Stimulated activated effector memory CD8-positive, alpha-beta T cell treated with anti-CD3 and anti-CD28 coated beads, Interleukin-12 subunit alpha, Interleukin-12 subunit beta, amount 100 ng/mL, for 72 hours (primary cell): ENCODE data around the gene BTBD6.

Experiments used
- ATAC-seq: fragments of 150-1000 bp; cut with Tn5 transposase; 2 replicates; pipeline ENCODE4 v1.10.0; 2021
- DNase-seq, 2 donors: peaks; one replicate each; pipeline ENCODE4 v3.0.0; 2021 to 2022; ENCODE audit warnings: low spot score in 2 of 2
- H3K27ac Mint-ChIP-seq: one replicate; pipeline ENCODE4 v1.8.0; 2022; ENCODE audit warnings: mild to moderate bottlenecking, mixed read lengths
- H3K36me3 Mint-ChIP-seq: one replicate; pipeline ENCODE4 v1.8.0; 2022; ENCODE audit warnings: mild to moderate bottlenecking, mixed read lengths
- H3K4me1 Mint-ChIP-seq: one replicate; pipeline ENCODE4 v1.8.0; 2022; ENCODE audit warnings: mixed read lengths
- H3K4me3 Mint-ChIP-seq: one replicate; pipeline ENCODE4 v1.8.0; 2022; ENCODE audit warnings: mild to moderate bottlenecking, mixed read lengths
- H3K9me3 Mint-ChIP-seq: one replicate; pipeline ENCODE4 v1.8.0; 2022; ENCODE audit warnings: mixed read lengths

The BTBD6 gene

GRCh38 chr14:105248368-105249181 is at the start of gene BTBD6:
BTBD6 (plus strand) TSS chr14:105248533; CDS start chr14:105248712, 179 bp downstream.
- peak; percentile 76 to 89 for DNase-seq
- peak within 1 kb of the TSS; percentile 73 for H3K4me3 Mint-ChIP-seq
- peak; percentile 97 for ATAC-seq
- peaks cover 37% of the 10 kb centered on the region for H3K4me1 Mint-ChIP-seq
- H3K9me3 Mint-ChIP-seq = no peaks in the 10 kb centered on the region
- peak within 1 kb of the TSS; percentile 34 for H3K27ac Mint-ChIP-seq
- peaks cover 44% of the 10 kb centered on the region for H3K36me3 Mint-ChIP-seq

DNA sequence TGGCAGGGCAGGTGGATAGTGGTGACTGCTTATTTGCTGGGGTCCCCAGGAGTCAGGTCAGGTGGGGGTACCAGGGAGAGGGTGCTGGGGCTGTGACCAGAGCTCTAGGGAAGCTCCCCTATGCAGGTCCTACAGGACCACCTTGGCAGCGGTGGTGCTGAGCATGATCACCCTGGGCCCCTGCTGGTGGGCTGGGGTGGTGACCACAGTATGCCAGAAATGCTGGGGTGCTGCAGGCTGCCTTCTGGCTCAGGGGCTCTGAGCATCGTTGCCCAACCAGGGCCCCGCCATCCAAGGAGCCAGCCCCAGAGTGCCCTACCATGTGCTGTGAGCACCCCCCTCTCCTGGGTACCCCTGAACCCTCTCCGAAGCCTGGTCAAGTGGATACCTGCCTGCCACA is 49.7 kb upstream of the BTBD6 start:
- peak overlapping the region; percentile 36 for H3K27ac Mint-ChIP-seq
- no peak for ATAC-seq
- no peaks in the 10 kb centered on the region for H3K9me3 Mint-ChIP-seq
- H3K4me1 Mint-ChIP-seq = peaks cover 37% of the 10 kb centered on the region
- no peak overlapping the region for H3K4me3 Mint-ChIP-seq
- peaks cover 11% of the 10 kb centered on the region for H3K36me3 Mint-ChIP-seq
- DNase-seq = no peak

- no peaks in the 10 kb centered on the region for H3K9me3 Mint-ChIP-seq
- H3K36me3 Mint-ChIP-seq = peaks cover 15% of the 10 kb centered on the region
- H3K27ac Mint-ChIP-seq = peak overlapping the region; percentile 36
- no peak overlapping the region for H3K4me3 Mint-ChIP-seq
- H3K4me1 Mint-ChIP-seq = peaks cover 33% of the 10 kb centered on the region
- no peak for ATAC-seq
- DNase-seq = no peak
Observed at GRCh38 chr14:105199093-105199492, 49.2 kb upstream of the BTBD6 start.

DNA sequence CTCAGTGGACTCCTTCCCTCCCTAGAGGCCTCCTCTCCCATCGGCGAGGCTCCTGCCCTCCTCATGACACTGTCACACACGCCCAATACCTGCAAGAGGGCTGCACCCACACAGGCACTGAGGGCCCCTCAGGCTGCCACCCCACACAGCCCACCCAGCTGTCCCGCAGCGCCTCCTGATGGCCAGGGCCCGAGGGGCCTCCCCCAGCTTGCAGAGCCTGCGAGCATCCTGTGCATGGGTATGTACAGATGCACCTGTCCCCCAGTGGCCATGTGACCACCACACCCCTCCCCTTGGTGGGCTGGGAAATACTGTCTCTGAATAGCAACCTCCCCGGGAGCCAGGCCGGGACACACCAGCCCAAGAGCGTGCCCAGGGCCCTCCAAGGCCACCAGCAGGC is 48.3 kb upstream of the BTBD6 start:
- DNase-seq (peak in 1 of 2 donors; percentile 53), ATAC-seq (no peak)
- Mint-ChIP-seq H3K27ac (no peak overlapping the region), H3K36me3 (peaks cover 17% of the 10 kb centered on the region), H3K9me3 (no peaks in the 10 kb centered on the region), H3K4me3 (no peak overlapping the region), H3K4me1 (peaks cover 34% of the 10 kb centered on the region)

- no peak for ATAC-seq
- no peak for DNase-seq
- Mint-ChIP-seq H3K27ac (no peak overlapping the region), H3K4me3 (no peak overlapping the region), H3K4me1 (peaks cover 31% of the 10 kb centered on the region), H3K36me3 (peaks cover 17% of the 10 kb centered on the region), H3K9me3 (no peaks in the 10 kb centered on the region)
Observed at GRCh38 chr14:105200641-105201040, 47.7 kb upstream of the BTBD6 start.

DNA sequence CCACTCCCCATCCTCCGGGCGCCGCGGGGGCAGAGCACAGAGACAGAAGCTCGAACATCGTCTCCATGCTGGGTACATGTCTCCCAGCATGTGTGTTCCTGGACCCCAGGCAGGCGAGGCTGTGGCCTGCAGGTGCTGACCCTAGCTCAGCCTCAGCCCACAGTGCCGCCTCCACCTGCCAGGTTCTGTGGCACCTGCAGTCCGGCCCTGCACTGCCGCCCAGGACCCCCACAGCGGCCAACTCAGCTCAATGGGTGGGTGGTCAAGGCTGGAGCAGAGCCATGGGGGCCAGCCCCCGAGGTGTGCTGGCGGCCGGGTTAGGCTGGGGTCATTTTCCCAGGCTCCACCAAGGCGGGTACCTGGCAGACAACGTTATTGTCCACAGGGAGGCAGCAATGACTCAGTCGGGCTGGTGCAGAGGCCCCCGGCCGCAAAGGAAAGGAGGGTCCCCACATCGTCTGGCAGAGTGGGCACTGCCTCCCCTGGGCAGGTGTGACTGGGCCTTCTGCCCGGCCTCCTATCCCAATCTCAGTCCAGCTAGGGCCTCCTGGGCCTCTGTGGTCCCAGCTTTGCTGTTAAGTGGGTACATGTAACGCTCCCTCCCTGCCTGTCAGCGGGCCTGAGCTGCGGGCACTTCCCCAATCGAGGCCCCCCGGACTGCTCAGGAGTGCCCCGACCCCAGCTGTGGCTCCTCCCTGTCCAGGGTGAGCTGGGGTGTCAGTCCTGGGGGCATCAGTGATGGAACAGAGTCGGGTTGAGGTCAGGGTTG is 47.0 kb upstream of the BTBD6 start:
- ATAC-seq = no peak
- H3K9me3 Mint-ChIP-seq = no peaks in the 10 kb centered on the region

GRCh38 chr14:105201925-105202513 is 46.3 kb upstream of the BTBD6 start:
- Mint-ChIP-seq H3K27ac (no peak overlapping the region), H3K9me3 (no peaks in the 10 kb centered on the region), H3K4me3 (peak overlapping the region; percentile 4), H3K36me3 (peaks cover 17% of the 10 kb centered on the region), H3K4me1 (peaks cover 28% of the 10 kb centered on the region)
- DNase-seq = no peak
- ATAC-seq = peak; percentile 53

More for the DNA sequence above, 47.0 kb upstream of the BTBD6 start:
- peaks cover 17% of the 10 kb centered on the region for H3K36me3 Mint-ChIP-seq
- H3K4me1 Mint-ChIP-seq = peaks cover 28% of the 10 kb centered on the region
- peak in 1 of 2 donors; percentile 52 for DNase-seq
- peak overlapping the region; percentile 4 for H3K4me3 Mint-ChIP-seq
- no peak overlapping the region for H3K27ac Mint-ChIP-seq

DNA sequence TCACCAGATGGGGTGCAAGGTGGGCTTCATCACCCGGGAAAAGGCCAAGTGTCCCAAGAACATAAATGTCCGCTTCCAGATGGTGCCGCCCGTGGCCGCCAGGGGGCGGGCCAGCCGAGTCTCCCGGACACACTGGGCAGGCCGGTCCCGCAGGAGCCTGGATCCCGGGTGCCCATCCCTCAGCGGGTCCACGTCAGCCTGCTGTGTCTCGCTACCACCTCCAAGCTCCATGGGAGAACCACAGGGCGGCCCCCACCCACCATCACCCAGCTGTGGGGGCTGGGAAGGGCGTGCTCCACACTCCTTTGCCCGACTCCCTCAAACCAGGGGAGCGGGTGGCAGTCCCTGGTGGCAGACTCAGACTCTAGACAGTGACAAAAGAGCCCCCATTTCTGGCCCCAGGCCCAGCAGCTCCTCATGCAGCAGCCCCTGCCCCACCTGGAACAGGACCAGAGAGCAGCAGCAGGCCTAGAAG is 45.2 kb upstream of the BTBD6 start:
- ATAC-seq (peak; percentile 49), DNase-seq (peak; percentile 61 to 83)
- H3K4me1 Mint-ChIP-seq = peaks cover 28% of the 10 kb centered on the region
- peaks cover 17% of the 10 kb centered on the region for H3K36me3 Mint-ChIP-seq
- H3K9me3 Mint-ChIP-seq = no peaks in the 10 kb centered on the region
- no peak overlapping the region for H3K27ac Mint-ChIP-seq
- no peak overlapping the region for H3K4me3 Mint-ChIP-seq

DNA sequence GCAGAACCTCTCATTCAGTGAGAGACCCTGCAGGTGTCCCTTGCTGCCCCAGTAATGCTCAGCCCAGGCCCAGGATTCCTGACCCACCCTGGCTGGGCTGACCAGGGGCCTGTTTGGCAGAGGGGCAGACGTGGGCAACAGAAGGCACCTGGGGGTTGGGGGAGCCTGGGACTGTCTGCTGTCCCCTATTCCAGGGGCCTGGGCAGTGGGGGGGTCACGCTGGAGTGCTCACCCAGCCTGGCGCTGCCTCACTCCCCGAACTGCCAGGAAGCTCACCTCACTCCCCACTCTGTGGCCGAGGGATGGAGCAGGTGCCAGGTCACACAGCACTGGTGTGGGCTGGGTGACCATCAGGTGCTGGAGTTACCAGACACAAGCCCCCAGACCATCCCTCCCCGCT is 44.6 kb upstream of the BTBD6 start:
- Mint-ChIP-seq H3K9me3 (no peaks in the 10 kb centered on the region), H3K4me3 (no peak overlapping the region), H3K27ac (no peak overlapping the region), H3K36me3 (peaks cover 17% of the 10 kb centered on the region), H3K4me1 (peaks cover 26% of the 10 kb centered on the region)
- DNase-seq = no peak
- ATAC-seq = no peak

DNA sequence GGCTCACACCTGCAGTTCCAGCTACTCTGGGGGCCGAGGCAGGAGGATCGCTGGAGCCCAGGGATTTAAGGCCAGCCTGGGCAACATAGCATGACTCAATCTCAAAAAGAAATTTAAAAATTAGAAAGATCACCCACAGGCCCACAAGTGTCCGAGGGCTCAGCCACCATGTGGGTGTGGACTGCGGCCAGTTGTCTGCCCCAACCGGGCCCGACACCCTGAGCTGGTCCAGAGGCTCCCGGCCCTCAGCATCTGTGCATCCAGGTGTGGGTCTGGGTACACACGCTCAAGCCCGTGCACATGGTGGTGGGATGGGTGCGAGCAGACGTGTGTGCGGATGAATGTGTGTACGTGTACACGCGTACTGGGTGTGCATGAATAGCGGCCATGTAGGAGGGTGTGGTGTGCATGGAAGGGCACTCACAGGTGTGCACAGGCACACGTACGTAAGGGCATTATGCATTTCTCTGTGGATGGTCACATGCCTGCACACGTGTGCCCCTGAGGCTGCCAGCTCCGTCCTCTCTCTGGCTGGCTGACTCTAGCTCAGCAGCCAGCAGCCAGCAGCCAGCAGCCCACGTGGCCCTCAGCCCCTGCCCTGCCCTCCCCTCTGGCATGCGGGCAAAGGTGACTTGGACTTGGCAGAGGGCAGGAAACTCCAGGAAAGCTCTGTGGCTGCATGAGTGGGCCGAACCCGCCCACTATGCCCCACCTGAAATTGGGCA is 44.0 kb upstream of the BTBD6 start:
- Mint-ChIP-seq H3K4me1 (peaks cover 20% of the 10 kb centered on the region), H3K36me3 (peaks cover 11% of the 10 kb centered on the region), H3K27ac (no peak overlapping the region), H3K4me3 (no peak overlapping the region), H3K9me3 (no peaks in the 10 kb centered on the region)
- no peak for DNase-seq
- no peak for ATAC-seq

GRCh38 chr14:105204931-105205672 is 43.2 kb upstream of the BTBD6 start:
- H3K27ac Mint-ChIP-seq = no peak overlapping the region
- H3K36me3 Mint-ChIP-seq = peaks cover 6% of the 10 kb centered on the region
- peaks cover 16% of the 10 kb centered on the region for H3K4me1 Mint-ChIP-seq
- no peak for ATAC-seq
- H3K9me3 Mint-ChIP-seq = no peaks in the 10 kb centered on the region
- no peak for DNase-seq
- H3K4me3 Mint-ChIP-seq = no peak overlapping the region

DNA sequence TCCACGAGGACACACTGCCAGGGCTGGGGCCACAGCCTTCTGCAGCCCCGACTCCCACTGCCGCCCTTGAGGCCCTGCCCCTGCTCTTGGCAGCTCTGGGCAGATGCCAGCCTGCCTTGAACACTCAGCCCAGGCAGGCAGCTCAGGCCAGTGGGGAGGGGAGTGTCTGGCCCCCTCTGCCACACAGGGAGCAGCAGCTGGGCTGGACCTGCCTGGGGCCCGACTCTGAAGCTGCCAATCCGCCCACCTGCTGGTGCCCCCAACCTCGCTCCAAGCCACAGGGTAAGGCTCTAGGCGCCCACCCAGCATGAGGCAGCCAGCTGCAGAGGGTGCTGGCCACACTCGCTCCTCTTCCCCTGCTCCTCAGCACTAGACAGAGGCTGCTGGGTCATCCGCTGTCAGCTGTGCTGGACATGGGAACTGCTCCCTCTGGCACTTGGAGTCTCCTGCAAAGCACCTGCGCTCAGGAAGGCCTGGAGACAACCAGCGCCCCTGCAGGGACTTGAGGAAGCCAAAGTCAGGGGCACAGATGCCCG is 42.6 kb upstream of the BTBD6 start:
- Mint-ChIP-seq H3K4me3 (no peak overlapping the region), H3K36me3 (peaks cover 6% of the 10 kb centered on the region), H3K27ac (peak overlapping the region; percentile 75), H3K9me3 (no peaks in the 10 kb centered on the region), H3K4me1 (peaks cover 16% of the 10 kb centered on the region)
- DNase-seq (no peak), ATAC-seq (no peak)

- no peak overlapping the region for H3K4me3 Mint-ChIP-seq
- H3K4me1 Mint-ChIP-seq = peaks cover 11% of the 10 kb centered on the region
- H3K27ac Mint-ChIP-seq = no peak overlapping the region
- ATAC-seq (no peak), DNase-seq (no peak)
- H3K9me3 Mint-ChIP-seq = no peaks in the 10 kb centered on the region
- H3K36me3 Mint-ChIP-seq = peaks cover 6% of the 10 kb centered on the region
Observed at GRCh38 chr14:105206873-105207272, 41.5 kb upstream of the BTBD6 start.

- Mint-ChIP-seq H3K4me1 (peaks cover 10% of the 10 kb centered on the region), H3K36me3 (peaks cover 6% of the 10 kb centered on the region), H3K9me3 (no peaks in the 10 kb centered on the region), H3K27ac (no peak overlapping the region), H3K4me3 (no peak overlapping the region)
- no peak for ATAC-seq
- no peak for DNase-seq
Observed at GRCh38 chr14:105207460-105207901, 40.9 kb upstream of the BTBD6 start.
